GM23338 (cell line): ENCODE data around the gene FNIP2.

ENCODE experiments used
- CTCF ChIP-seq, 2 experiments: fragments of 200-600 bp in 1 of 2; sonication (generic) in 1 of 2; conservative IDR thresholded peaks; 2 replicates each; pipeline versions ENCODE4 v1.5.1 to v1.6.1; 2016 to 2017; ENCODE audit warnings: antibody characterized with exemption in 2 of 2, low read depth in 2 of 2, mild to moderate bottlenecking in 2 of 2, moderate library complexity in 1 of 2
- POLR2AphosphoS5 ChIP-seq: IDR thresholded peaks from 2 replicates; pipeline ENCODE4 v1.6.1; 2016; ENCODE audit warnings: antibody characterized with exemption, low read depth
- ZNF331 ChIP-seq: fragments of 250-450 bp; sonication (Bioruptor Pico); IDR thresholded peaks from 2 replicates; pipeline ENCODE4 v1.5.0; 2020; ENCODE audit warnings: low read depth, mild to moderate bottlenecking, moderate library complexity

GRCh38 chr4:158786955-158787354, 18.1 kb downstream of the FNIP2 start:
- TF ChIP-seq CTCF (conservative IDR thresholded peaks at IDR 0.05; ENCODE audit: low read depth in 2 of 2) (no peak), POLR2AphosphoS5 (no peak), ZNF331 (no peak)
